Psoas muscle (tissue), 8 donors: ENCODE measurements around the gene MYO9A. TPM values are rescaled to one million over a fixed set of nuclear protein-coding genes. Genes with fewer than 3 reads are reported as not detected.

ENCODE experiments used
- ATAC-seq, 4 donors: fragments of 200-7000 bp; cut with Tn5 transposase; one replicate each; pipeline ENCODE4 v1.9.1; 2020; ENCODE audit warnings: moderate library complexity in 3 of 4, mild to moderate bottlenecking in 2 of 4
- DNase-seq, 2 donors: peaks; one replicate each; pipeline ENCODE4 v3.0.0-alpha.2; 2020
- H3K27ac ChIP-seq: fragments of 200-600 bp; one replicate; pipeline ENCODE4 v1.8.0; 2022
- H3K27me3 ChIP-seq, 3 donors: fragments of 200-600 bp in 1 of 3; one replicate each; pipeline versions ENCODE4 v1.6.1 to v1.8.0; 2013 to 2022; ENCODE audit warnings: low read length in 2 of 3, mild to moderate bottlenecking in 2 of 3, moderate library complexity in 1 of 3; ENCODE audit not compliant: insufficient read depth in 3 of 3
- H3K36me3 ChIP-seq, 2 donors: fragments of 200-600 bp in 1 of 2; one replicate each; pipeline versions ENCODE4 v1.6.1 to v1.8.0; 2013 to 2022; ENCODE audit warnings: low read depth in 1 of 2, mild to moderate bottlenecking in 1 of 2, moderate library complexity in 1 of 2; ENCODE audit not compliant: insufficient read depth in 1 of 2
- H3K4me1 ChIP-seq: fragments of 200-600 bp; one replicate; pipeline ENCODE4 v1.8.0; 2022
- H3K4me3 ChIP-seq: fragments of 200-600 bp; one replicate; pipeline ENCODE4 v1.8.0; 2022; ENCODE audit warnings: mild to moderate bottlenecking
- H3K9me3 ChIP-seq: fragments of 200-600 bp; one replicate; pipeline ENCODE4 v1.8.0; 2022
- WGBS, 3 donors: extraction: QIAGEN DNeasy Blood & Tissue Kit; methylation state at CpG; one replicate each; pipeline versions ENCODE4 v1.1.6 to v1.1.7; 2013; 5-methylcytosine and 5-hydroxymethylcytosine counted together
- intact Hi-C, 2 donors: fragments of 100-400 bp; cut with DNase I; formaldehyde crosslinking; loops; one replicate each; pipeline versions ENCODE4 v1.11.0 to v1.14.2; 2022
- polyA plus RNA-seq, 3 donors: library from polyadenylated mRNA; stranded (reverse); fragments of 200-250 nt; gene quantifications; one replicate each; pipeline ENCODE4 v1.2.3, GENCODE V29; 2013
- total RNA-seq, 4 donors: library from RNA; stranded (reverse); fragmentation: NEBNext Ultra II Directional in 2 of 4; extraction: Animal tissue kit (Norgen Biotek cat#: 25700) in 2 of 4; gene quantifications; one replicate each; pipeline versions ENCODE4 v1.2.1 to v1.2.4, GENCODE V29; 2021 to 2023
- TF ChIP-seq, protein P1 (sequence below): fragments of 200-600 bp; IDR thresholded peaks from one replicate; pipeline ENCODE4 v1.8.0; 2022; ENCODE audit warnings: antibody characterized with exemption
- donor health status: healthy with polysubstance abuse.
- donor health status: DM: no; HTN: no; CAD: no; lungs with moderate emphysema.
- donor health status: Bipolar disorder and iron deficiency.
- donor health status: healthy.
- donor health status: DM: yes; HTN: yes; CAD: no.
- donor health status: DM: no; HTN: no; CAD: no.
- donor health status: DM: no; HTN: no; CAD: no.
- donor health status: DM: yes; HTN: yes; CAD: no.

Gene MYO9A
- total and polyA plus RNA-seq, 7 donors, result 3.4 to 28.4 (median 23.0) TPM

DNA sequence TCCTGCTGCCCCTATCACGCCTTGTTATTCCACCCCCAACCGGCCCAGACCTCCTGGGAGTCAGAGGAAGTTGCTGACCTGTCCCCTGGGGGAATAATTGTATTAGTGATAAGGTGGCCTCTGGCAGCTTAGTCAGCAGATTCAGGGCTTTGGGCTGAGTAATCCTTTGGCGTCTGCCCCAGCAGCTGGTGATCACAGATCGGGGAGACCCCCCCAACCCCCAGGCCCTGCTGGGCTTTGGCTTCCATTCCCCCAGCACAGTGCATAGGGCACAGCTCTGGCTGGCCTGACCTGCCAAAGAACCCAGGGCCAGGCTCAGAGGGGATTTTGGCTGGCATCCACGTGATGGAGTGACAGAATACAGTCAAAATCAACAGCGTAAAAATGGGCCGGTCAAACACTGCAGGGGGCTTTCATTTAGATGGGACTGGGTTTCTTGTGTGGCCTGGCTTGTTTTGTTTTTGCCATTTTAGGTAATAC, 311.5 kb downstream of the MYO9A start:
- TF ChIP-seq, protein P1, sequence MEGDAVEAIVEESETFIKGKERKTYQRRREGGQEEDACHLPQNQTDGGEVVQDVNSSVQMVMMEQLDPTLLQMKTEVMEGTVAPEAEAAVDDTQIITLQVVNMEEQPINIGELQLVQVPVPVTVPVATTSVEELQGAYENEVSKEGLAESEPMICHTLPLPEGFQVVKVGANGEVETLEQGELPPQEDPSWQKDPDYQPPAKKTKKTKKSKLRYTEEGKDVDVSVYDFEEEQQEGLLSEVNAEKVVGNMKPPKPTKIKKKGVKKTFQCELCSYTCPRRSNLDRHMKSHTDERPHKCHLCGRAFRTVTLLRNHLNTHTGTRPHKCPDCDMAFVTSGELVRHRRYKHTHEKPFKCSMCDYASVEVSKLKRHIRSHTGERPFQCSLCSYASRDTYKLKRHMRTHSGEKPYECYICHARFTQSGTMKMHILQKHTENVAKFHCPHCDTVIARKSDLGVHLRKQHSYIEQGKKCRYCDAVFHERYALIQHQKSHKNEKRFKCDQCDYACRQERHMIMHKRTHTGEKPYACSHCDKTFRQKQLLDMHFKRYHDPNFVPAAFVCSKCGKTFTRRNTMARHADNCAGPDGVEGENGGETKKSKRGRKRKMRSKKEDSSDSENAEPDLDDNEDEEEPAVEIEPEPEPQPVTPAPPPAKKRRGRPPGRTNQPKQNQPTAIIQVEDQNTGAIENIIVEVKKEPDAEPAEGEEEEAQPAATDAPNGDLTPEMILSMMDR, result no peak
- Histone ChIP-seq H3K36me3 (no peaks in the 10 kb centered on the region), H3K4me3 (no peak overlapping the region), H3K27me3 (peaks cover 0 to 4% (median 0%) of the 10 kb centered on the region in 3 donors), H3K27ac (no peak overlapping the region), H3K9me3 (no peaks in the 10 kb centered on the region), H3K4me1 (no peaks in the 10 kb centered on the region)
- intact Hi-C loops, result loop anchor here in 1 of 2 donors (10.0 kb wide), 1 partner anchor 982 kb away; no protein-coding TSS in a partner anchor
- WGBS, 3 donors, result 31 to 51% (median 42%) methylated on average over 7 of the region's 7 CpGs
- DNase-seq, result no peak
- ATAC-seq, result no peak

DNA sequence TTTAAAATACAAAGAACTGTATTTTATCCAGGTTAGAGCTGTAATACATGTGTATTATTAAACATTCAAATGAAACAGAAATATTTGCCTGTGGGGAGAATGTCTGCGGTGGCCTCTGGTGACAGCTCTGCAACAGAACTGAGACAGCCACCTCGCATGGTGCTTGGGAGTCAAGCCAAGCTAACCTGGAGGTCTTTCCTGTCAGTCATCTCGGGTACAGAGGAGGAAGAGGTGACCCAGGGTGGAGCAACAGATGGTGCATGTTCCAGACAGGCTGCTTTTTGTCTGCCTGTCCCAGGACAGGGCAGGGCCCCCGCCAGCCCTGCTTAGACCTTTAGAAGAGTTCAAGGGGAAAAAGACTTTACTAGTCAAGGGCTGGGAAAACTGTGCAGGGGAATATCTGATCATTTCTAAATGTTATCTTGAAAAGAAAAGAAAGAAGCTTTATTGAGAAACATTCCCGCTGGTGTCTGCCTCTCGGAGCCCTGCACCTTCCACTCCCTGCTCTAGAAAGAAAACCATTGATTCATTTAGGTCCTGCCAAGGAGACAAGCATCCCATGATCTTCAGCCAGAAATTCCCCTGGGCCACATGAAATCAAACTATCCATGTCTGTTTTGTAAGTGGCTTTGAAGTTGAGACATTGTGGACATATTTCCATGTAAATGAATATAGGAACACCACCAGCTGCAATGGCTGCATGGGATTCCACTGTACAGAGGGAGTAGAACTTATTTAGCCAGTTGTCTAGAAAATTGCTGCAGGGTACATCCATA, 313.1 kb downstream of the MYO9A start:
- intact Hi-C loops, result loop anchor here (5.0 to 10.0 kb wide), 3 partner anchors 58 to 980 kb away; no protein-coding TSS in a partner anchor
- Histone ChIP-seq H3K9me3 (no peaks in the 10 kb centered on the region), H3K27me3 (peaks cover 0 to 4% (median 0%) of the 10 kb centered on the region in 3 donors), H3K4me3 (no peak overlapping the region), H3K36me3 (no peaks in the 10 kb centered on the region), H3K27ac (no peak overlapping the region), H3K4me1 (no peaks in the 10 kb centered on the region)
- TF ChIP-seq, protein P1, result no peak
- DNase-seq, result no peak
- 52 to 56% (median 55%) methylated on average over 6 of the region's 6 CpGs for WGBS, 3 donors
- ATAC-seq, result no peak

DNA sequence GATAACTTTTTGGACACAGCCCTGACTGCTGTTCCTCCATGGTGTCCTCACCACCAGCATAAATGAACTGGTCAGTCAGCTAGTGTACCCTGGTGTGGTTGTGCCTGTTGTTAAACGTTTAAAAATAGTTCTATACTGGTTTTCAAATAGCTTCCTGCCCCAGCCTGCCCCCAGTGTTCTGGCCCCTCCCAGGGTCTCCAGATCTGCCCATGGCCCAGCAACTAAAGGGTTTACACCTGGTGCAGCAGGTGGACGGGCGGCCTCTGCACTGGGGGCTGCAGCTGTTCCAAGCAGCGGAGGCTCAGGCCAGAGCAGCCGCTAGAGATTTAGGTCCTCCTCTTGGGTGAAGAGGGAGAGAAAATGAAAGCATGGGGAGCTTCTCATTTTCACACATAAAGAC, 313.7 kb downstream of the MYO9A start:
- Histone ChIP-seq H3K4me3 (no peak overlapping the region), H3K27ac (no peak overlapping the region), H3K9me3 (no peaks in the 10 kb centered on the region), H3K36me3 (no peaks in the 10 kb centered on the region), H3K27me3 (peaks cover 0 to 4% (median 0%) of the 10 kb centered on the region in 3 donors), H3K4me1 (no peaks in the 10 kb centered on the region)
- DNase-seq, result no peak
- intact Hi-C loops, result loop anchor here (5.0 to 10.0 kb wide), 3 partner anchors 57 to 979 kb away; no protein-coding TSS in a partner anchor
- 49 to 53% (median 51%) methylated on average over 5 of the region's 5 CpGs for WGBS, 3 donors
- no peak for ATAC-seq
- TF ChIP-seq, protein P1, result no peak

DNA sequence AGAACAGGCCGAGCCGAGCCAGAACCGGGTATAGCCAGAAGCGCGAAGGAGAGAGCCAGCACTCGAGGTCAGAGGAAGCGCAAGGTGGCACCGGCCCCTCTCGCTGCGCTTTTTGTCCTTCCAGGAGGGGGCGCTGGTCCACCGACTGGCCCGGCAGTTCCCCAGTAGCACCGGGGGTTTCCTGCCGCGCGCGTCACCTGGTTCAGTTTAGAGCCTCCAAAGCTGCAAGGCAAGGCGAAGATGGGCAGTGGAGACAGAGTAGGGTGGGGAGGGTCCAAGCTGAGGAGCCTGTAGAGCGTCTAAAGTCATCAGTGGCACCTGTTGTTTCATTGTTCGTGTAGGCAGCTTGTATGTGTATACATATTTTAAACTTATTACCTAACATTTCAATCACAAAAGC, 315.2 kb downstream of the MYO9A start:
- no peaks in the 10 kb centered on the region for H3K36me3 ChIP-seq
- WGBS, 3 donors, result 70 to 73% (median 70%) methylated on average over 21 of the region's 21 CpGs
- peaks cover 0 to 2% (median 0%) of the 10 kb centered on the region in 3 donors for H3K27me3 ChIP-seq
- no peaks in the 10 kb centered on the region for H3K9me3 ChIP-seq
- no peak for DNase-seq
- H3K4me3 ChIP-seq, result no peak overlapping the region
- no peak for ATAC-seq
- no peak overlapping the region for H3K27ac ChIP-seq
- H3K4me1 ChIP-seq, result no peaks in the 10 kb centered on the region
- TF ChIP-seq, protein P1, result peak; percentile 9
- intact Hi-C loops, result loop anchor here (5.0 to 10.0 kb wide), 3 partner anchors 55 to 978 kb away; no protein-coding TSS in a partner anchor
